GM19240 (cell line): Measurements from ENCODE around the gene CSNK1G2.

ENCODE experiments used
- DNase-seq: peaks from one replicate; pipeline ENCODE4 v3.0.0; 2011; ENCODE audit warnings: low spot score; ENCODE audit not compliant: insufficient read length

CSNK1G2 gene

DNA sequence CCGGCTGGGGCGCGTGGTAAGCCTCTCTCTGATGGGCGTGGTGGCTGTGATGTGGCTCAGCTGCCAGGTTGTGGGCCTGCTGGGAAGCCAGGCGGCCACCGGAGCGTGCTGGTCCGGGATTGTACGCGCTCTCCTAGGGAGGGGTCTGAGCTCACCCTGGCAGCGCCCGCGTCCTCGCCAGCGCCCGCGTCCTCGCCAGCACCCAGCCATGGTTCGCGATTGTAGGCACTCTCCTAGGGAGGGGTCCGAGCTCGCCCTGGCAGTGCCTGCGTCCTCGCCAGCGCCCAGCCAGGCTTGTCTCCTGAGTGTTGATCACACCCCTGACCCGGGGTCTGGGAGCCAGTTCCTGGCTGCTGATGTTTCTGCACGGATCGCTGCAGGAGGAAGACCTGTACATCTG lies 22.0 kb upstream of the CSNK1G2 start:
- no peak for DNase-seq

DNA sequence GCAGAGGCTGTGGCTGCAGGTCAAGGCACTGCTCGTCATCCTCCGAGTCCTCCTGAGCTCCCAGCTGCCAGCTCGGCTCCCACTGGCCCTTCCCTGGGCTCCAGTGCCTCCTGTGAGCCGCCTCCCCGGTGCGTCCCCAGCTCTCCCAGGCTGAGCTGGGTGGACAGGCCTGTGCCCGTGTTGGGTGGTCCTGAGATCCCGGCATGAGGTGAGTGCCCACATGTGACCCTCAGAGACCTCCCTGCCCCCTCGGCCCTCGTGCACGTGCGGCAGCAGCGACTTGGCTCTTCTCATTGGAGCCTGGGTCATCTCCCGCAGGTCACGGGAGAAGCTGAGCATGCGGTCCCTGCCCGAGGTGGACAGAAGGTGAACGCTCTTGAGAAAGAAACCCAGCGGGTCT lies 20.3 kb upstream of the CSNK1G2 start:
- DNase-seq: no peak

GRCh38 chr19:1921326-1921725 lies 19.6 kb upstream of the CSNK1G2 start:
- no peak for DNase-seq

GRCh38 chr19:1921825-1922224 lies 19.1 kb upstream of the CSNK1G2 start:
- DNase-seq: no peak

DNA sequence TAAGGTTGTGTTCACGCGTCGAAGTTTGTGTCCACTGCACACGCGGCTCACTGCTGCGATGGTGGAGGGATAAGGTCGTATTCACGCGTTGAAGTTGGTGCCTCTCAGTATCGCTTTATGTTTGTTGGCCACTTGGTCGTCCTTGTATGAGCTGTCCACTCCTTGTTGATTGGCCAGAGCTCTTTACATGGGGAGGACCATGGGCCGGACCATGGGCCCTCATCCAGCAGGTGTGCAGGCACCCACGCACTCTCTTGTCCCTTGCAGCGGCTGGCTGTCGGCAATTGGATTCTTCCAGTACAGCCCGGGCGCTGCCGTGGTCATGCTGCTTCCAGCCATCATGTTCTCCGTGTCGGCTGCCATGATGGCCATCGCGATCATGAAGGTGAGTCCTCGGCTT lies 18.2 kb upstream of the CSNK1G2 start:
- DNase-seq: no peak

GRCh38 chr19:1923319-1923718 lies 17.7 kb upstream of the CSNK1G2 start:
- no peak for DNase-seq

DNA sequence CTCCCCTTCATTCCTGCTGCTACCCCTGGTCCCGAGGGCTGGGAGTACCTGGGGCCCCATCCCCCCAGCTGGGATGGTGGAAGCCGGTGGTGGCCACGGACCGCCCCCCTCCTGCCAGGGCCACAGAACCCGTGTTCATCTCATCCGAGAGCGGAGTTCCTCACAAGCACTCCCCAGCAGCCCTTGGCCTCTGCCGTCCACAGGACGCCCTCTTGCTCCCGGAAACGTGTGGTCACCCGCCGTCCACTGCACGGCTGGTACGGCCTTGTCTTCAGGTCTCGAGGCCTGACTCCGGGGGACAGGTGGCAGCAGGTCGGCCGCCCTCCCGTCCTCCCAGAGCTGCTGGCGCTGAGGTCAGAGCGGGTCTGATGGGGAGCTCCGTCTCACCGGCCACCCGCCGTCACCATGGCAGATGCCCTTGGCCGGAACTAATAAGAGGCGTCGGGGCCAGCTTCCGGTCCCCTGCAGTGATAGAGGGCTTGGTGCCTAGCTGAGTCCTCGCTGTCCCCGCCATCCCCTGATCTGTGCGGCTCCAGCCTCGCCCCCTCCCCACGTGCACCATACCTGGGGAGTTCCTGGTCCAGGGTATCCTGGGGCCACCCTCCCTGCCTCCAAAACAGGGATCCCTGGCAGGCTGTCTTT lies 16.5 kb upstream of the CSNK1G2 start:
- DNase-seq: no peak

DNA sequence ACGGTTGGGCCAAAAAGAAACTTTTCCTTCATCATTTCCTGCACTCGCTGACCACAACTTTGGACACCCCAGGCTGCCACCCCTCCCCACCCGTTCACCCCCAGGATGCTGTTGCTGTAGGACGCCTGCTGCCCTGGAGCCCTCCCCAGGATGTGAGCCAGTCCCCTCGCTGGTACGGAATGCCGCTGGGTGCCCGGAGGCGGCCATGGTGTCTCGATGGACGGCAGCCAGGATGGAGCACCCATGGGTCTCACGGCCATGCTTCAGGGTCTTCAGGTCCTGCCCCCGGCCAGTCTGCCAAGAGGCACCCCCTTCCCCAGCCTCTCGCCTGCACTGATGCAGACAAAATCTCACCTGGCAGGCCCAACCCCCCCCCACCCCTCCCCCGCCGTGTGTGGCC lies 15.4 kb upstream of the CSNK1G2 start:
- no peak for DNase-seq

GRCh38 chr19:1929021-1929742 lies 11.8 kb upstream of the CSNK1G2 start:
- DNase-seq: peak; percentile 92

DNA sequence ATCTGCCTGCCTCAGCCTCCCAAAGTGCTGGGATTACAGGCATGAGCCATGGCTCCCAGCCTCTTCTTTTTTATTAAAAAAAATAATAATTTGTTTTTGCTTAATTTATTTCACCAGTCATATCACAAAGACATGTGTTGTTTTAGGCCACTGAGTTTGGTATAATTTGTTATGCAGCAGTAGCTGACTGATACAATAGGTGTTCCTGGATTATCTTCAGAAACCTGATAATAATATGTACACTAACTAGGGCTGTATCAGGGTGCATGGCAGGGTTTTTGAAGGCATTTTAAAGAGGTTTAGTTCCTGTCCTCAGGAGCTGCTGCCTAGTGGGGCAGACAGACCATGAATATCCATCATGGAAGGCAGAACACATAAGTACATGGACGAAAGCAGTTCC lies 9.5 kb upstream of the CSNK1G2 start:
- DNase-seq: no peak

DNA sequence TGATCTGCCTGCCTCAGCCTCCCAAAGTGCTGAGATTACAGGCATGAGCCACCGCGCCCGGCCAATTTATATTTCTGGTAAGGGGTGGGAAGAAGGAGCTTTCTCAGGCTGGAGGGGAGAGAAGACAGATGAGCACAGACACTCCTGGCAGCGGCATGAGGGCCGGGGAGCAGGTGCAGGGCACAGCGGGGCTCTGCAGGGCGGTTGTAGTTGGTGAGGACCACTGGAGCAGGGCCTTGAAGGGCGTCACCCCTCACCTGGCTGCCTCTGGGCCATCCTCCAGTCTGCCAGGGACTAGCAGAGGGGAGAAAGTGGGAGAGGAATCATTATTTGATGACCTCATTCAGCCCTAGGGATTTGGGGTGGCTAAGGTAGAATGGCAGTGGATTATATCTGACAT lies 8.6 kb upstream of the CSNK1G2 start:
- no peak for DNase-seq

GRCh38 chr19:1933244-1933643 lies 7.7 kb upstream of the CSNK1G2 start:
- DNase-seq: no peak

DNA sequence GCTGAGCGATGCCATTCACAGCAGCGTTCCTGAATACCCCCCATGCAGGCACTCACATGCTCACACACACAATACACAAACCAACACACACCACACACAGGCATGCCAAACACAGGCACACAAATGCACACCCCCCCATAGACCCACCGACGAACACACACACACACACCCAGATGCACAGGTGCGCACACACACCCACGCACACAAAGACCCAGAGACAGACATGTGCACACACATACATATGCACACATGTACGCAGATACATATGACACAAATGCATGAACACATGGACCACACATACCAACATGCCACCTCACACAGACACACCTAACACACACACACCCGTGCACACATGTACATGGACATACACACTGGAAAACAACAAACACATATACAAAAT lies 7.0 kb upstream of the CSNK1G2 start:
- no peak for DNase-seq

DNA sequence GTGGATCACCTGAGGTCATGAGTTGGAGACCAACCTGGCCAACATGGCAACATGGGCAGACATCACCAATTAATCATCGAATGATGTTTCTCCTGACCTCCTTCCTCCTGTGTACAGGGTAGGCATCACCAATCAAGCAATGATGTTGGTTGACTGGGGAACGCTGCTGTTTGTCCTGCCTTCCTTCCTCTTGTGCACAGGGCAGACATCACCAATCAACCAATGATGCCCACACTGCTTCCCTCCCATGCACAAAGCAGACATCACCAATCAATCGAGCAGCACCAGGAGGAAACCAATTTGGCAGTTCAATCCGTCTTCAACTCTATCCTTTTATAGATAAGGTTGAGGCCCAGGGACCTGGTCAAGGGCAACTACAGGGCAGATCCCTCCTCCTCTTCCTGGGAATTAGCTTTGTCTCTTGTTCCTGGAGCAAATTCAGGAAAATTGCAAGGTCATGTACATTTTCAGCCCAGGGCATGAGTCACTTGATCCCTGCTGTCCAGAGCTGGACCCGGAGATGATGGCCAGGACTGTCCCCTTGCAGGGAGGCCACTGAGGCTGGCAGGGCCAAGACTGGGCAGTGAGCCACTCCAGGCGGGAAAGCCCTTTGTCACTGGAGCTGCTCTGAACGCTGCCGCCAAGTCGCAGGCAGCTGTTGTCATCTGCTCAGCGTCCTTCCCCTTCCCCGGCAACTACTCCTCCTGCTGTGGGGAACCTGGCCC lies 5.3 kb upstream of the CSNK1G2 start:
- no peak for DNase-seq

DNA sequence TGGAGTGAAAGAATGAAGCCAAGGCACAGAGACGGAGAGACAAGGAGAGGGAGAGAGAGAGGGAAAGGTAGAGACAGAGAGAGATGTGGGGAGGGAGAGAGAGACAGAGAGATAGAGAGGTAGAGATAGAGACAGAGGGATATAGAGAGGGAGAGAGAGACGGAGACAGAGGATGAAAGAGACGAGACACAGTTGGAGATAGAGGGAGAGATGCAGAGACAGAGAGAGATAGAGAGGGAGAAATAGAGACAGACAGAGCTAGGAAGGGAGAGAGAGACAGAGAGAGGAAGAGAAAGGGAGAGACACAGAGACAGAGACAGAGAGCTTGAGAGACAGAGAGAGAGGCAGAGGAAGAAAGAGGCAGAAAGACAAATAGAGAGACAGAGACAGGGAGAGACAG lies 4.5 kb upstream of the CSNK1G2 start:
- no peak for DNase-seq

GRCh38 chr19:1936916-1937610 lies 3.9 kb upstream of the CSNK1G2 start:
- no peak for DNase-seq

DNA sequence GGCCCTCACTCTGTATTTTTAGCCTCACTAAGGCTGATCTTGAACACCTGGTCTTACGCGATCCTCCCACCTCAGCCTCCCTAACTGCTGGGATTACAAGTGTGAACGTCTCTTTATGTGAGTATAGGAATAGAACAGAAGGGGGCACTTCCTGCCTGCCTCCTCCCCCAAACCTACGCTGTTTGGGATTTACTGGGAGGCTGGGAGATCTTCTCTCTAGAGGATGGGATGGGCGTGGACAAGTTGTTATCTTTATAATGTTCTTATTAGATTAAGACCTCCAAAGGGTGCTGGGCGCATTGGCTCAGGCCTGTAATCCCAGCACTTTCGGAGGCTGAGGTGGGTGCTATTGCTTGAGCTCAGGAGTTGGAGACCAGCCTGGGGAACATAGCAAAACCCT lies 2.9 kb upstream of the CSNK1G2 start:
- no peak for DNase-seq

GRCh38 chr19:1942078-1942933 lies 1.3 kb downstream of the CSNK1G2 start:
- DNase-seq: peak; percentile 75

DNA sequence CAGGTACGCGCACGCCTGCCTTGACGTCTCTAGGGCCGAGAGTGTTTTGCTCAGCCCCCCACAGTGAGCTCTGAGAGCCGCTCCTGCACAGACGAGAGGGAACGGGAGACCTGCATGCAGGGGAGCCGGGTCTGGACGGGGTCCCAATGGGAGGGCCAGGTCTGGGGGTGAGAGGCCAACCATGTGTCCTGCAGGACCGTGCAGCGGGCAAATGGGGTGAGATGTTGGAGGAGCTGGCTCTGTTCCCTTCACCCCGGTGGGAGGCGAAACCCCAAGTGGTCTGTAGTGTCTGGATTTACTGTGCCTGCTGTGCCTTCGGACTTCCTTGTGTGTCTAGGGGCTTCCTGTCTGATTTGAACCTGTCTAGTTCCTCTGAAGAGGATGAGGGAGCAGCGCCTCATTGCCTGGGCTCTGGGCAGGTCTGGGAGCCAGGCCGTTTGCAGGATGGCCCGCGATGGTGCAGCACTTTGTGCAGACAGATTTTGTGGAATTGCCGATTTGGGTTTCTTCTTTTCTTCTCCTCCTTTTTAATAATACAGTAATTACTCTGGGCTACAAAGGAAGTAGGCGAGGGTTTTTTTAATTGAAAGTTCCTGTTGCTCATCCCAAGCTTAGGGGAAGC lies 2.1 kb downstream of the CSNK1G2 start:
- no peak for DNase-seq

GRCh38 chr19:1943661-1944087 lies 2.7 kb downstream of the CSNK1G2 start:
- DNase-seq: no peak
